ENCODE data around the gene ARL6IP6. TPM values are rescaled to one million over a fixed set of nuclear protein-coding genes. Genes with fewer than 3 reads are reported as not detected.

ARL6IP6 gene
- polyA plus RNA-seq, 1 of the 3 experiments (the other 2 are of a cell fraction), result 25.8 TPM

GRCh38 chr2:152678808-152679207 lies 39.6 kb upstream of the ARL6IP6 start:
- Histone ChIP-seq H3K79me2 (ENCODE audit: insufficient read depth) (peaks cover 36% of the 10 kb centered on the region), H3K9me3 (no peaks in the 10 kb centered on the region), H3K9ac (no peak overlapping the region), H3K4me2 (no peak overlapping the region), H3K36me3 (replicated peaks in 1 of 2; ENCODE audit: control insufficient read depth in 1 of 2, insufficient read depth in 2 of 2, low read length in 1 of 2) (peaks cover 75% of the 10 kb centered on the region in 2 experiments), H2AFZ (ENCODE audit: low read depth) (no peak overlapping the region), H3K4me3 (ENCODE audit: low read depth in 2 of 2, low read length in 1 of 2) (no peak overlapping the region), H3K9me2 (no peaks in the 10 kb centered on the region), H4K20me1 (ENCODE audit: insufficient read depth) (0 out of 2 replicates have a peak, but pooled peaks cover 9% of the 10 kb centered on the region), H3K27ac (ENCODE audit: low read depth in 2 of 2, low read length in 1 of 2) (peak overlapping the region in 1 of 2 experiments; percentile 28; a peak in 1 of 4 replicates), H3K27me3 (ENCODE audit: insufficient read depth) (no peaks in the 10 kb centered on the region), H3F3A (replicated peaks; ENCODE audit: insufficient read depth) (no peaks in the 10 kb centered on the region), H3K4me1 (ENCODE audit: control insufficient read depth in 1 of 2, insufficient read depth in 2 of 2, low read depth in 1 of 2, low read length in 1 of 2) (no peaks in the 10 kb centered on the region; a peak in 2 of 4 replicates)
- TF ChIP-seq EZH2phosphoT487 (IDR thresholded peaks at IDR 0.05; ENCODE audit: borderline replicate concordance, low read depth) (no peak), FOXJ3 (CRISPR knock-in tag; IDR thresholded peaks at IDR 0.05) (no peak)
- 56% methylated on average over 2 of the region's 2 CpGs for WGBS (ENCODE audit: low lambda C conversion rate)
- CTCF ChIA-PET, result no interaction called here
- POLR2A ChIA-PET, result no interaction called here
- no peak for DNase-seq

- Histone ChIP-seq H4K20me1 (ENCODE audit: insufficient read depth) (peaks cover 20% of the 10 kb centered on the region), H2AFZ (ENCODE audit: low read depth) (no peak overlapping the region), H3K36me3 (replicated peaks in 1 of 2; ENCODE audit: control insufficient read depth in 1 of 2, insufficient read depth in 2 of 2, low read length in 1 of 2) (peaks cover 49 to 57% of the 10 kb centered on the region in 2 experiments), H3K9me3 (no peaks in the 10 kb centered on the region), H3K79me2 (ENCODE audit: insufficient read depth) (peaks cover 74% of the 10 kb centered on the region), H3K9me2 (no peaks in the 10 kb centered on the region), H3K27ac (ENCODE audit: low read depth in 2 of 2, low read length in 1 of 2) (no peak overlapping the region), H3K4me3 (ENCODE audit: low read depth in 2 of 2, low read length in 1 of 2) (no peak overlapping the region), H3K4me2 (no peak overlapping the region), H3K9ac (no peak overlapping the region), H3F3A (replicated peaks; ENCODE audit: insufficient read depth) (no peaks in the 10 kb centered on the region), H3K27me3 (ENCODE audit: insufficient read depth) (no peaks in the 10 kb centered on the region), H3K4me1 (ENCODE audit: control insufficient read depth in 1 of 2, insufficient read depth in 2 of 2, low read depth in 1 of 2, low read length in 1 of 2) (peaks cover 0 to 8% of the 10 kb centered on the region in 2 experiments; a peak in 2 of 4 replicates)
- no peak for DNase-seq
- ChIA-PET CTCF (no interaction called here), POLR2A (no interaction called here)
- no peak for TF ChIP-seq USF2 (IDR thresholded peaks at IDR 0.05; ENCODE audit: borderline replicate concordance, low read depth, low read length)
- no peak for TF ChIP-seq PBX3 (IDR thresholded peaks at IDR 0.05)
- TF ChIP-seq FOXJ3 (CRISPR knock-in tag; IDR thresholded peaks at IDR 0.05), result no peak
- no peak for TF ChIP-seq RXRA (IDR thresholded peaks at IDR 0.05; ENCODE audit: borderline replicate concordance, low read depth)
- no peak for TF ChIP-seq EP300 (IDR thresholded peaks at IDR 0.05; ENCODE audit: borderline replicate concordance in 1 of 2, low read depth in 1 of 2, low read length in 1 of 2)
- TF ChIP-seq RCOR1 (IDR thresholded peaks at IDR 0.05; ENCODE audit: low read length), result no peak
- TF ChIP-seq NFIC (IDR thresholded peaks at IDR 0.05; ENCODE audit: borderline replicate concordance), result no peak
- no peak for TF ChIP-seq TCF12 (IDR thresholded peaks at IDR 0.05)
- no peak for TF ChIP-seq MXI1 (IDR thresholded peaks at IDR 0.05; ENCODE audit: low read depth, low read length)
- no peak for TF ChIP-seq ZBTB33 (IDR thresholded peaks at IDR 0.05; ENCODE audit: borderline replicate concordance, low read depth)
- WGBS (ENCODE audit: low lambda C conversion rate), result 99% methylated on average over 9 of the region's 9 CpGs
Measured at GRCh38 chr2:152682663-152683062, 35.8 kb upstream of the ARL6IP6 start.
